ENCODE results near the gene UGT1A7.
"Not testable (repeated sequence)": the region's sequence is repeated elsewhere in the genome, so short reads cannot be mapped to it uniquely, and the experiment has no call there.

The UGT1A7 gene

GRCh38 chr2:233681521-233682099 is at the start of gene UGT1A7:
TSS of gene UGT1A7 (plus strand) at chr2:233681901. CDS start at chr2:233681938, 37 bp downstream.
- TF ChIP-seq USF1 (IDR thresholded peaks at IDR 0.05) (no peak), TAF1 (IDR thresholded peaks at IDR 0.05; ENCODE audit: low read depth) (no peak), EP300 (IDR thresholded peaks at IDR 0.05; ENCODE audit: borderline replicate concordance) (no peak), TCF12 (IDR thresholded peaks at IDR 0.05; ENCODE audit: low read depth) (no peak), RAD21 (IDR thresholded peaks at IDR 0.05; ENCODE audit: low read depth) (no peak), CREB1 (IDR thresholded peaks at IDR 0.05; ENCODE audit: low read depth) (no peak), ZBTB7A (IDR thresholded peaks at IDR 0.05; ENCODE audit: low read depth) (no peak), FOXM1 (IDR thresholded peaks at IDR 0.05; ENCODE audit: borderline replicate concordance, low read depth) (no peak), MAX (IDR thresholded peaks at IDR 0.05) (no peak), TEAD4 (IDR thresholded peaks at IDR 0.05) (no peak), YY1 (IDR thresholded peaks at IDR 0.05; ENCODE audit: low read depth) (no peak), CEBPB (IDR thresholded peaks at IDR 0.05) (no peak), REST (IDR thresholded peaks at IDR 0.05; ENCODE audit: low read depth) (no peak), NFIC (IDR thresholded peaks at IDR 0.05) (no peak), EGR1 (IDR thresholded peaks at IDR 0.05) (no peak)

GRCh38 chr2:233636306-233636705 is 45.4 kb upstream of the UGT1A7 start, which contains the start of gene UGT1A10:
TSS of gene UGT1A10 (plus strand) at chr2:233636448. CDS start at chr2:233636523, 75 bp downstream.
- not testable (repeated sequence) for TF ChIP-seq FOXM1 (IDR thresholded peaks at IDR 0.05; ENCODE audit: borderline replicate concordance, low read depth); CEBPB (IDR thresholded peaks at IDR 0.05); TEAD4 (IDR thresholded peaks at IDR 0.05)

GRCh38 chr2:233638836-233639235 is 42.9 kb upstream of the UGT1A7 start:
- TF ChIP-seq NFIC (IDR thresholded peaks at IDR 0.05) (no peak), TAF1 (IDR thresholded peaks at IDR 0.05; ENCODE audit: low read depth) (no peak), MAX (IDR thresholded peaks at IDR 0.05) (no peak), YY1 (IDR thresholded peaks at IDR 0.05; ENCODE audit: low read depth) (no peak), CREB1 (IDR thresholded peaks at IDR 0.05; ENCODE audit: low read depth) (no peak), CEBPB (IDR thresholded peaks at IDR 0.05) (no peak), EGR1 (IDR thresholded peaks at IDR 0.05) (no peak), ZBTB7A (IDR thresholded peaks at IDR 0.05; ENCODE audit: low read depth) (no peak), FOXM1 (IDR thresholded peaks at IDR 0.05; ENCODE audit: borderline replicate concordance, low read depth) (no peak), TEAD4 (IDR thresholded peaks at IDR 0.05) (no peak), RAD21 (IDR thresholded peaks at IDR 0.05; ENCODE audit: low read depth) (no peak), REST (IDR thresholded peaks at IDR 0.05; ENCODE audit: low read depth) (no peak)

- no peak for TF ChIP-seq EGR1 (IDR thresholded peaks at IDR 0.05)
- TF ChIP-seq MAX (IDR thresholded peaks at IDR 0.05), result no peak
- no peak for TF ChIP-seq CREB1 (IDR thresholded peaks at IDR 0.05; ENCODE audit: low read depth)
- TF ChIP-seq YY1 (IDR thresholded peaks at IDR 0.05; ENCODE audit: low read depth), result no peak
- no peak for TF ChIP-seq RAD21 (IDR thresholded peaks at IDR 0.05; ENCODE audit: low read depth)
- TF ChIP-seq TAF1 (IDR thresholded peaks at IDR 0.05; ENCODE audit: low read depth), result no peak
- TF ChIP-seq TCF12 (IDR thresholded peaks at IDR 0.05; ENCODE audit: low read depth), result no peak
- TF ChIP-seq NFIC (IDR thresholded peaks at IDR 0.05), result no peak
- no peak for TF ChIP-seq FOXM1 (IDR thresholded peaks at IDR 0.05; ENCODE audit: borderline replicate concordance, low read depth)
- TF ChIP-seq USF1 (IDR thresholded peaks at IDR 0.05), result no peak
- no peak for TF ChIP-seq REST (IDR thresholded peaks at IDR 0.05; ENCODE audit: low read depth)
- no peak for TF ChIP-seq TEAD4 (IDR thresholded peaks at IDR 0.05)
- no peak for TF ChIP-seq ZBTB7A (IDR thresholded peaks at IDR 0.05; ENCODE audit: low read depth)
- TF ChIP-seq EP300 (IDR thresholded peaks at IDR 0.05; ENCODE audit: borderline replicate concordance), result no peak
- TF ChIP-seq CEBPB (IDR thresholded peaks at IDR 0.05), result no peak
Measured at GRCh38 chr2:233639860-233640259, 41.8 kb upstream of the UGT1A7 start.
